Transverse colon (tissue), 4 donors: ENCODE data around the gene DNAL1.

Experiments
- CTCF ChIP-seq, 5 experiments: fragments of 200-600 bp in 3 of 5; fragments of 450-650 bp in 2 of 5; sonication (generic) in 3 of 5; IDR thresholded peaks; 1 replicate in 2 of 5; 2 replicates in 3 of 5; pipeline ENCODE4 v1.5.1; 2016 to 2017; ENCODE audit warnings: antibody characterized with exemption in 5 of 5, inconsistent platforms in 3 of 5, mild to moderate bottlenecking in 2 of 5, moderate library complexity in 1 of 5
- EP300 ChIP-seq: sonication (generic); formaldehyde crosslinking; IDR thresholded peaks from one replicate; pipeline ENCODE4 v1.6.1; 2017; ENCODE audit warnings: antibody characterized with exemption, low read depth
- POLR2AphosphoS5 ChIP-seq, 3 donors: sonication (generic); formaldehyde crosslinking; IDR thresholded peaks; one replicate each; pipeline ENCODE4 v1.6.1; 2016; ENCODE audit warnings: antibody characterized with exemption in 3 of 3

GRCh38 chr14:73667854-73668253, 23.1 kb downstream of the DNAL1 start:
- TF ChIP-seq CTCF (IDR thresholded peaks at IDR 0.05) (no peak), POLR2AphosphoS5 (IDR thresholded peaks at IDR 0.05) (no peak), EP300 (no peak)
